Measurements from ENCODE around the gene C20orf96. TPM values are rescaled to one million over a fixed set of nuclear protein-coding genes. Genes with fewer than 3 reads are reported as not detected.

C20orf96 gene
- total and polyA plus RNA-seq, 2 experiments from 2014 or later, result 14.6 to 36.3 TPM

GRCh38 chr20:271069-271468 lies 19.5 kb downstream of the C20orf96 start (continued):
- TF ChIP-seq ZNF331 (CRISPR knock-in tag; IDR thresholded peaks at IDR 0.05; ENCODE audit: low read depth) (no peak), REST (IDR thresholded peaks at IDR 0.05; ENCODE audit: unreplicated experiment) (no peak), STAT1 (IDR thresholded peaks at IDR 0.05; ENCODE audit: unreplicated experiment) (no peak)

GRCh38 chr20:270517-270916 lies 20.0 kb downstream of the C20orf96 start:
- Mint-ChIP-seq H3K4me1 (peaks cover 7% of the 10 kb centered on the region), H3K27me3 (ENCODE audit: insufficient read depth, low read depth, poor library complexity) (peaks cover 25% of the 10 kb centered on the region), H3K36me3 (ENCODE audit: low read depth) (peaks cover 16% of the 10 kb centered on the region), H3K27ac (no peak overlapping the region), H3K9me3 (peaks cover 5% of the 10 kb centered on the region; the same call in 2 of the 3 replicates), H3K4me3 (no peak overlapping the region)
- Histone ChIP-seq H3K36me3 (ENCODE audit: insufficient read depth) (no peaks in the 10 kb centered on the region), H3F3A (replicated peaks; ENCODE audit: low read depth) (no peaks in the 10 kb centered on the region), H3K4me1 (ENCODE audit: insufficient read depth) (0 out of 2 replicates have a peak, but pooled peaks cover 4% of the 10 kb centered on the region), H3K9me2 (ENCODE audit: insufficient read depth) (0 out of 2 replicates have a peak, but pooled peaks cover 2% of the 10 kb centered on the region), H3K79me2 (replicated peaks; ENCODE audit: insufficient read depth) (no peaks in the 10 kb centered on the region), H3K27me3 (ENCODE audit: insufficient read depth) (peaks cover 20% of the 10 kb centered on the region), H3K4me2 (no peak overlapping the region), H4K20me1 (replicated peaks; ENCODE audit: insufficient read depth) (peaks cover 8% of the 10 kb centered on the region), H3K4me3 (no peak overlapping the region), H2AFZ (no peak overlapping the region), H3K27ac (ENCODE audit: low read depth) (no peak overlapping the region)
- DNase-seq (ENCODE audit: low spot score) (no peak), ATAC-seq (no peak)
- no peak for TF ChIP-seq ZNF331 (CRISPR knock-in tag; IDR thresholded peaks at IDR 0.05; ENCODE audit: low read depth)
- no peak for TF ChIP-seq ETS1 (IDR thresholded peaks at IDR 0.05)
- TF ChIP-seq NANOG (IDR thresholded peaks at IDR 0.05; ENCODE audit: borderline replicate concordance), result no peak
- no peak for TF ChIP-seq ZNF462 (CRISPR knock-in tag; IDR thresholded peaks at IDR 0.05)
- TF ChIP-seq CTCF (conservative IDR thresholded peaks at IDR 0.05; ENCODE audit: low read depth in 2 of 2), result no peak
- TF ChIP-seq STAT1 (IDR thresholded peaks at IDR 0.05; ENCODE audit: unreplicated experiment), result no peak
- TF ChIP-seq CREB1 (CRISPR knock-in tag; IDR thresholded peaks at IDR 0.05; ENCODE audit: low read depth), result no peak
- TF ChIP-seq JUNB (IDR thresholded peaks at IDR 0.05; ENCODE audit: unreplicated experiment), result no peak
- no peak for TF ChIP-seq POLR2AphosphoS5 (IDR thresholded peaks at IDR 0.05; ENCODE audit: low read depth)
- TF ChIP-seq EZH2 (IDR thresholded peaks at IDR 0.05; ENCODE audit: low read depth, unreplicated experiment), result no peak
